CD4-positive, alpha-beta T cell treated with Interleukin-15 for 4 hours (primary cell): Measurements from ENCODE around the gene DCDC2C.
A peak's percentile ranks its signal among the peaks of the same experiment; 100 is the strongest.
"Not testable (repeated sequence)": the region's sequence is repeated elsewhere in the genome, so short reads cannot be mapped to it uniquely, and the experiment has no call there.

Source experiments
- DNase-seq: peaks from one replicate; pipeline ENCODE4 v3.0.0-alpha.2; 2020; ENCODE audit warnings: low spot score

The DCDC2C gene

GRCh38 chr2:3774336-3774735, 71.0 kb downstream of the DCDC2C start:
- DNase-seq: no peak

GRCh38 chr2:3776311-3776710, 72.9 kb downstream of the DCDC2C start:
- no peak for DNase-seq

- DNase-seq: no peak
Observed at GRCh38 chr2:3777966-3778365, 74.6 kb downstream of the DCDC2C start.

GRCh38 chr2:3778851-3779495, 75.6 kb downstream of the DCDC2C start:
- no peak for DNase-seq

- DNase-seq: no peak
Observed at GRCh38 chr2:3779496-3780049, 76.2 kb downstream of the DCDC2C start.

- DNase-seq: peak; percentile 40
Observed at GRCh38 chr2:3780477-3781402, 77.4 kb downstream of the DCDC2C start.

DNA sequence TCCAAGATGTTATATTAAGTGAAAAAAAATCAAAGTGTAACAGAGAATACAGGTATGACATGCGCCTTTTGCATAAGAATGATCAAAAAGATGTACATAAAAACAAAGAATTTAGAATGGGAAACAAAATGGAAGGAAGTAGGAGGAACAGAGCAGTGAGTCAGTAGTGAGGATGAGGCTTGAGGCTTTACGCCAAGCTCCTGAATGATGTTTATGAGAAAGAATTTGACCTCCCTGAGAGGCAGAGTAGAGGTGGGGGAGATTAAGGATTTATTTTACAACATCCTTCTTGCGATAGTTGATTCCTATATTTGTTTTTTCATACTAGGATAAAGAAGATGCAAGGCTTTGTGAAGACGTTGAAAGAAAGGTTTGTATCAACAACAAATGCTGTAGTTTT, 81.4 kb downstream of the DCDC2C start:
- DNase-seq: no peak

- no peak for DNase-seq
Observed at GRCh38 chr2:3785220-3785889, 82.0 kb downstream of the DCDC2C start.

DNA sequence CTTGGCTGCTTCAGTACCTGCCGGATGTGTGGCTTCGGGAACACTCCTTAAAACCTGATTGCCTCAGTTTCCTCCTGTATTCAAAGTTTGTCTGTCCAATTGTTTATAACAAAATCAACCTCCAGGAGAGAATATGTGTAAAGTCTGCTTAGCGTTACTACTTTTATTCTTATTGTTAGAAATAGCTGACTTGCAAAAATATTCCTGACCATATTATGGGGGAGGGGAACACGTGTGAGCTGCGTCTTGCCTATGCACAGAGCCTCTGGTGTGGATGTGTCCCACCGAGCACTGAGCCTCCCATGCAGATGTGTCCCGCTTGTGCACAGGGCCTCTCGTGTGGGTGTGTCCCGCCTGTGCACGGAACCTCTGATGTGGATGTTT, 82.5 kb downstream of the DCDC2C start:
- DNase-seq: no peak

GRCh38 chr2:3787768-3788167, 84.4 kb downstream of the DCDC2C start:
- no peak for DNase-seq

DNA sequence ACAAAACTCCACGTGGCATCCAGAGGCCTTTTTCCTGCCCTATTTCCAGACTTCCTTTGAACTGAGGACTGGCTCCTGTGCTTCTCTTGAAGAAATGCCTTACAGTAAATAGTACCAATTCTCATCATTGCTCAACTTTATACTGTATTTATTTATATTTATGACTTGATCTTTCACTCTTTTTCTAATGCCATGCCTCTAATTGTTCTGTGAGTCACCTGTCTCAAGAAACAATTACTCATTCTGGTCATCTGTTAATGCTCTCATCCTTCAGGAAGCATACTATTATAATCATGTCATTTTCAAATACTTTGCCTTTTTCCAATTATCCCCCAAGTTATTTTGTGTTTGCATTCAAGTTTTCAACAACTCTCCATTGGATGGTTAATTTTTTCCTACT, 85.9 kb downstream of the DCDC2C start:
- DNase-seq: no peak

DNA sequence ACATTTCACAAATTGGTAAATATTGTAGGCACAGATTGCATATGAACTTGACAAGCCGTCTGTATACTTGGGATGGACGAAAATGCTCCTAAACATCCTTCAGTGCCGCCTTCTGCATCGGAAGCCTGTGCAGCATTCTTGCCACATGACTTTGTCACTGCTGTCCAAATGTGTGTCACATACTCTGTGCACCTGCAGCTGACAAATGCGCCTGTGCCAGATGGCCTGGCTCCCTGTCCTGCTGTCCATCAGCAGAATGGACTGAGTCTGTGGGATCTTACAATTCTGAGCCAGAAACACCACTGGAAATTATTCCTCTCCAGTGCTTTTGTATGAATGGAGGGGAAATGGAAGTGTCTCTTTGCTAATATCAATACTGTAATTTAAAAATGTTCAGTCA, 89.9 kb downstream of the DCDC2C start:
- DNase-seq: no peak

GRCh38 chr2:3801506-3801905, 98.1 kb downstream of the DCDC2C start:
- DNase-seq: no peak

DNA sequence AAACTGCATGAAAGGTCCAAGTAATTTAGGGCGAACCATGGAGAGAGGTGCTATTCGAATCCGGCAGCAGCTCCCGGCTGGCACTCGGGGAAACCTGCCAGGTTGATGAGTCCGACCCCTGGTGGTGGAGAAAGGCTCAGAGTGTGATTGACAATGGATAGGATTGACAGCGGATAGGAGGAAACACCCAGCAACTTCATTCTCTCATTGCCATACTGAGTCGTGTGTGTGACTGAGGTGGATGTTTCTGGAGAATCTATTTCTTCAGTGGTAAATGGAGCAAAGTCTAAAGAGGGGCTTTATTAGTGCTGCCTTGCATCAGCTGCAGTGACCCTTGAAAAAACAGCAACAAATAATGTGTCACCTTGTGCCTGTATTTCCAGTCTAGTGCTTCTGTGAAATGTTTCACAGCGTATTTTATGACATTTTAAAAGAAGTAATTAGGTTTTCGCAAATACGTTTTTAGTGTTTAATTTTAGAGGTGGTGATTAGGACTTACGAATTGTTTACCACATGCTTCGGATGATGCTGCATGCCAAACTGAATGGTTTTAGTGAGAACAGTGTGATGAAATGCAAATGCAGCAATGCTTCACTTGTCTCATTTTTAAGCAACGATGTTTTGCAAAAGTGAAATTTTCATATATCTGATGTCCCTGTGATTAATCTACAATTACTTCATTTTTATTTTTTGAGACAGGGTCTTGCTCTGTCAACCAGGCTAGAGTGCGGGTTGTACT, 102.0 kb downstream of the DCDC2C start:
- no peak for DNase-seq

DNA sequence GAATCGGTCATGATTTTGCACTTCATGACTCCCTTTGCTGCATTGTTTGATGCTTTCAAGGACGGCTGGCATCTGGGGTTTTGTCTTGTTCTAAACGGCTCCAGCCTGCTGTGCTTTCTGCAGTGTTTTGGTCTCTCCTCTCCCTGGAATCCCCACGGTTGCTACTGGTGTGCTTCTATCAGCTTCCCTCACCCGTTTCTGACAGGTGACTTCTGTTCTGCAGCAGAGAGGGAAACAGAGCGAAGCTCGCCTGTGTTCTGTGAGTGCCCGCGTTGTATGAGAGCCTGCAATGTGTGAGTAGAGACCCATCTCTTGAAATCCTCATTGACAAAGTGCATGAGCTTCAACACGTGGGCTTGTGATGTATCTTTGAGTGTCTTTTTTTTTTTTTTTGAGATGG, 102.8 kb downstream of the DCDC2C start:
- DNase-seq: no peak

GRCh38 chr2:3806730-3807129, 103.4 kb downstream of the DCDC2C start:
- DNase-seq: no peak

- no peak for DNase-seq
Observed at GRCh38 chr2:3807853-3808252, 104.5 kb downstream of the DCDC2C start.

DNA sequence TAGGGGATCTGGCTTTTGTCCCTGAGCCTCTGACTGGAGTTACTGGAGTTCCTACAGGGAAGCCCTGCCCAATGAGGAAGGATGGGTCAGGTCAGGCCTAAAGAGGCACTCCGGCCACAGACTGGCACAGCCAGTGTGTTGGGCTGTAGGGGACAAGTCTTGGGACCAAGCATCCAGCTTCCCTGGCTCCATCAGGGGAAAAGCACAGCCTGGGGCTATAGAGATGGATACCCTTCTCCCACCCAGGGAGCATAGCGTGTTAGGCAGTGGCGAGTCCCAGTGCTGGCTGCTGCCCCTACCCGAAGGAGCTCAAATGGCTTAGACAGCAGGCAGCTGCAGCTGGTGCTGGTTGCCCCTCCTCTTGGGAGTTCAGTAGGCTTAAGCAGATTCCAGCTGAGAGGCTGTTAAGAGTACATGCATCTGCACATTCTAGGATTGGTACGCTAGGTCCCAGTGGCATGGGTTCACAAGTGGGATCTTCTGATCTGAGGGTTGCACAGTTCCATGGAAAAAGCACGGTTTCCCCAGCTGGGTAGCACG, 111.4 kb downstream of the DCDC2C start:
- DNase-seq: no peak

DNA sequence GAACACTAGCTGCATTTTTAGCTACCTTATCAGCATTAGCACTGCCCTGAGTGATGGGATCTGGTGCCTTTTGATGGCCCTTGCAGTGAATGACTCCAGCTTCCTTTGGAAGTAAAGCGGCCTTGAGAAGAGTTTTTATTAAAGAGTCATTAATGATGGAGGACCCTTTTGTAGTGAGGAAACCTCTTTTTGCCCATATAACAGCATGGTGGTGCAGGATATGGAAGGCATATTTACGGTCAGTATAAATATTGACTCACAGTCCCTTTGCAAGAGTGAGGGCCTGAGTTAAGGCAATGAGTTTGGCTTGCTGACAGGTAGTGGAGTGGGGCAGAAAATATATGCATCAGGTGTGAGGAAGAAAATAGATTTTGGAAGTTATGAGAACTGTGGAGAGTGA, 113.8 kb downstream of the DCDC2C start:
- not testable (repeated sequence) for DNase-seq

DNA sequence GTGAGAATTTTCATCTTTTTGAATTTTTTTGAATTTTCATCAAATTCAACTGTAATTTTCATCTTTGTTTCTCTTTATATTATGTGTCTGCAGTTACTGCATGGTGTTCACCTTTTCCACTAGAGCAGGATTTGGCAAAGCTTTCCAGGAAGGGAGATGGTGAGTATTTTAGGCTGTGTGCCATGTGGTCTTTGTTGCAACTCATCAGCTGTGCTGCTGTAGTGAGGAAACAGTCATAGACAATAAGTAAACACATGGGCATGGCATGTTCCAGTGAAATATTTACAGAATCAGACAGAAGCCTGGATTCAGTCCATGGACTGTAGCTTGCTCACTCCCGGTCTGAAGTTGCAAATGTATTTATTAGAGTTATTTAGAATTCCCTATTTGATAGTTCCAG, 120.4 kb downstream of the DCDC2C start:
- DNase-seq: no peak

GRCh38 chr2:3827673-3828575, 124.5 kb downstream of the DCDC2C start:
- no peak for DNase-seq
